ENCODE data around the gene MAF. TPM values are rescaled to one million over a fixed set of nuclear protein-coding genes. Genes with fewer than 3 reads are reported as not detected.

The MAF gene
- total RNA-seq, 1 experiment from 2014 or later, result 3.2 TPM

GRCh38 chr16:79587897-79588296 lies 12.6 kb downstream of the MAF start:
- no peaks in the 10 kb centered on the region for H3K9me3 ChIP-seq (replicated peaks)
- H3K27me3 ChIP-seq, result no peaks in the 10 kb centered on the region
- H3K4me1 ChIP-seq, result no peaks in the 10 kb centered on the region
- H3K4me3 ChIP-seq, result no peak overlapping the region
- H3K27ac ChIP-seq, result no peak overlapping the region
- H3K36me3 ChIP-seq, result no peaks in the 10 kb centered on the region
- no peak for DNase-seq

GRCh38 chr16:79587296-79587695 lies 13.2 kb downstream of the MAF start:
- no peak overlapping the region for H3K27ac ChIP-seq
- H3K4me1 ChIP-seq, result no peaks in the 10 kb centered on the region
- H3K27me3 ChIP-seq, result no peaks in the 10 kb centered on the region
- no peaks in the 10 kb centered on the region for H3K36me3 ChIP-seq
- no peaks in the 10 kb centered on the region for H3K9me3 ChIP-seq (replicated peaks)
- no peak for DNase-seq
- H3K4me3 ChIP-seq, result no peak overlapping the region

DNA sequence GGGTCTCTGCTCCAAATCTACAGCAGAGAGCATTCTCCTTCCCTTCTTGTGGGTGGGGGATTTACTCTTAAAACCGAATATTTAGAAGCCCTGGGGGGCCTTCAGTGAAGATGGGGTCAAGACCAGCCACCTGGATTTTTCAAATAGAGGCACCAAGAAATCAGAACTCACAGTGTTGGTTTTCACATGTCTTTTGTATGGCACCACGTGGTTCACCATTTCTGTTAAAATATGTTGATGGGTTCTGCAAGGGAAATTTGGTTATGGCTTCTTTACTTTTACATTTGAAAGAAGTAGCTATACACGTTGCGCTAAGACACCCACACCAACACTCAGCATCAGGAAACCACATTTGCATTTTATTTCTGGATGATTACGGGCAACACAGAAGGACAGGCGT lies 17.7 kb downstream of the MAF start:
- DNase-seq, result no peak
- Histone ChIP-seq H3K4me3 (no peak overlapping the region), H3K9me3 (replicated peaks) (no peaks in the 10 kb centered on the region), H3K27me3 (no peaks in the 10 kb centered on the region), H3K36me3 (no peaks in the 10 kb centered on the region), H3K4me1 (peaks cover 4% of the 10 kb centered on the region; the same call in 1 of the 2 replicates), H3K27ac (no peak overlapping the region)

GRCh38 chr16:79580453-79581191 lies 19.9 kb downstream of the MAF start:
- no peaks in the 10 kb centered on the region for H3K9me3 ChIP-seq (replicated peaks)
- H3K36me3 ChIP-seq, result no peaks in the 10 kb centered on the region
- no peaks in the 10 kb centered on the region for H3K27me3 ChIP-seq
- peak; percentile 18 to 55 for DNase-seq
- H3K27ac ChIP-seq, result no peak overlapping the region
- no peak overlapping the region for H3K4me3 ChIP-seq
- H3K4me1 ChIP-seq, result peaks cover 4% of the 10 kb centered on the region; the same call in 1 of the 2 replicates

GRCh38 chr16:79576602-79577001 lies 23.9 kb downstream of the MAF start:
- Histone ChIP-seq H3K27me3 (no peaks in the 10 kb centered on the region), H3K36me3 (no peaks in the 10 kb centered on the region), H3K4me3 (no peak overlapping the region), H3K9me3 (replicated peaks) (no peaks in the 10 kb centered on the region), H3K27ac (no peak overlapping the region), H3K4me1 (peaks cover 4% of the 10 kb centered on the region; the same call in 1 of the 2 replicates)
- DNase-seq, result no peak

DNA sequence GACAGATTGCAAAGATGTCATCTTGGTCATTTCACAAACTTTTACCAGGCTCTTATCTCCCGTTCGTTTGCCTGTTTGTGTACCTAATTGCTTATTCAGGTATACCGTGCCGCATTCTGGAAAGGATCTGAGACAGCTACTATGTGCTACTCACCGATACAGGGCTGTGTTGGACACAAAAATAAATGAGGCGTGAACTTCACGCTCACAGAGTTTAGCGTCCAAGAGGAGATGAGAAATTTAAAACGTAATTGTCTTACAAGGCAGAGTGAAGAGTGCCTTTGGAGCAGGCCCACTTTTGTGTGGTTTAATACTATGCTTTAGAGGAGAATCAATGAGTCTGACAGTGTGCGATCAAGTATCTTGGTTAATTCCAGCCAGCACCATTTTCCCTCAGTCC lies 26.7 kb downstream of the MAF start:
- Histone ChIP-seq H3K4me3 (no peak overlapping the region), H3K27me3 (no peaks in the 10 kb centered on the region), H3K9me3 (replicated peaks) (no peaks in the 10 kb centered on the region), H3K4me1 (no peaks in the 10 kb centered on the region), H3K27ac (no peak overlapping the region), H3K36me3 (no peaks in the 10 kb centered on the region)
- no peak for DNase-seq

GRCh38 chr16:79573071-79573470 lies 27.5 kb downstream of the MAF start:
- H3K9me3 ChIP-seq (replicated peaks), result no peaks in the 10 kb centered on the region
- H3K4me1 ChIP-seq, result no peaks in the 10 kb centered on the region
- H3K27me3 ChIP-seq, result no peaks in the 10 kb centered on the region
- no peak for DNase-seq
- no peak overlapping the region for H3K4me3 ChIP-seq
- H3K27ac ChIP-seq, result no peak overlapping the region
- no peaks in the 10 kb centered on the region for H3K36me3 ChIP-seq

DNA sequence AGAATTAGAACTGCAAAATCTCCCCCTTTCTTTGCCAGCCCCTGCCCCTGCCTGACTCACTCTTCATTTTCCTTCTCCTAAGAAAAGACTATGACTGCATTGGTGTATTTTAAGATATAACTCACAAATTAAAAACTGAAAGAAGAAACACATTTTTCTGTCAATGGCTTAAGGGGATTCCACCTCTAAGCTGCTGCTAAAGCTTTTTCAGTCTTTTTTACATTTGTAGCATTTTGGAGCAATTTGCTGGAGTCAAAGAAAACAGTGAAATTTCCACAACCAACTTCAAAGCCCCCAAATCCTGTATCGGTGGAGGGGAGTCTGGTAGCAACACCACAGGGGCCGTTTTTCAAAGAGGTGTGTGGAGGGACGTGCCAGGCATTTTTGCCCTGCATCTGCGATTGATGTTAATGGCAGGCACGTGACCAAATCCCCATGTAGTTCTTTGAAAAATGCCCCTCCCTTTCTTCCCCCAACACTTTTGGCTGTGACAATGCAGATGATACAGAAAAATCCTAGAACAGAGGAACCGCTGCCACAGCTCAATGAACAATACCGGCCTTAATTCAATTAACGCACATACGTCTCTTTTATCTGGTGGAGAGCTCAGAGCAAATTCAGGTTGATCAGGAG lies 28.5 kb downstream of the MAF start:
- Histone ChIP-seq H3K9me3 (replicated peaks) (no peaks in the 10 kb centered on the region), H3K36me3 (no peaks in the 10 kb centered on the region), H3K27ac (no peak overlapping the region), H3K4me1 (no peaks in the 10 kb centered on the region), H3K27me3 (no peaks in the 10 kb centered on the region), H3K4me3 (no peak overlapping the region)
- no peak for DNase-seq

GRCh38 chr16:79571065-79571902 lies 29.3 kb downstream of the MAF start:
- Histone ChIP-seq H3K9me3 (replicated peaks) (no peaks in the 10 kb centered on the region), H3K4me3 (no peak overlapping the region), H3K27ac (no peak overlapping the region), H3K27me3 (no peaks in the 10 kb centered on the region), H3K4me1 (no peaks in the 10 kb centered on the region), H3K36me3 (no peaks in the 10 kb centered on the region)
- DNase-seq, result no peak

GRCh38 chr16:79564671-79565107 lies 35.8 kb downstream of the MAF start:
- no peaks in the 10 kb centered on the region for H3K36me3 ChIP-seq
- H3K4me1 ChIP-seq, result no peaks in the 10 kb centered on the region
- no peak overlapping the region for H3K4me3 ChIP-seq
- no peaks in the 10 kb centered on the region for H3K27me3 ChIP-seq
- no peak overlapping the region for H3K27ac ChIP-seq
- H3K9me3 ChIP-seq (replicated peaks), result no peaks in the 10 kb centered on the region
- DNase-seq, result no peak

- no peak for DNase-seq
- H3K4me1 ChIP-seq, result no peaks in the 10 kb centered on the region
- no peak overlapping the region for H3K27ac ChIP-seq
Measured at GRCh38 chr16:79563921-79564320, 36.6 kb downstream of the MAF start.

GRCh38 chr16:79562166-79562823 lies 38.2 kb downstream of the MAF start:
- H3K4me1 ChIP-seq, result no peaks in the 10 kb centered on the region
- no peaks in the 10 kb centered on the region for H3K27me3 ChIP-seq
- no peaks in the 10 kb centered on the region for H3K9me3 ChIP-seq (replicated peaks)
- H3K36me3 ChIP-seq, result no peaks in the 10 kb centered on the region
- H3K4me3 ChIP-seq, result no peak overlapping the region
- no peak overlapping the region for H3K27ac ChIP-seq
- DNase-seq, result peak in 1 of 2 experiments; percentile 9

More at GRCh38 chr16:79563921-79564320, 36.6 kb downstream of the MAF start:
- H3K27me3 ChIP-seq, result no peaks in the 10 kb centered on the region
- H3K9me3 ChIP-seq (replicated peaks), result no peaks in the 10 kb centered on the region
- H3K4me3 ChIP-seq, result no peak overlapping the region
- no peaks in the 10 kb centered on the region for H3K36me3 ChIP-seq

DNA sequence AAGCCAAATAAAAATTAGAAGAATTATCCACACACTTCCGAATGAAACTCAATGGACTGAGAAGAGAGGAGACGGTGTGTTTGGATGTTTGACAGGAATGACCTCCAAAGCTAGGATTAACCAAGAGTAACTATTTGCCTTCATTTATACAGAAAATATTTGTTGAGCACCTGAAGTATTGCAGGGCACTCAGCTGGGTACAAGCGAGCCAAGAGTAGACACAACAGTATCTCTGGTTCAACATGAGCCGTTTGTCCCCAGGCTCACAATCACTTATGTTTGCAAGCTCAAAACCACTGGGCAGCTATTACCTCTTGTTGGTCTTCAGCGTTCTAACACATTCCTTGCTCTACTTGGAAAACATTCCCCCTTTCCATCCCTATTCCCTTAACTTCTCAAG lies 38.8 kb downstream of the MAF start:
- no peak overlapping the region for H3K4me3 ChIP-seq
- no peak for DNase-seq
- H3K4me1 ChIP-seq, result no peaks in the 10 kb centered on the region
- H3K27me3 ChIP-seq, result no peaks in the 10 kb centered on the region
- H3K27ac ChIP-seq, result no peak overlapping the region
- no peaks in the 10 kb centered on the region for H3K9me3 ChIP-seq (replicated peaks)
- no peaks in the 10 kb centered on the region for H3K36me3 ChIP-seq

DNA sequence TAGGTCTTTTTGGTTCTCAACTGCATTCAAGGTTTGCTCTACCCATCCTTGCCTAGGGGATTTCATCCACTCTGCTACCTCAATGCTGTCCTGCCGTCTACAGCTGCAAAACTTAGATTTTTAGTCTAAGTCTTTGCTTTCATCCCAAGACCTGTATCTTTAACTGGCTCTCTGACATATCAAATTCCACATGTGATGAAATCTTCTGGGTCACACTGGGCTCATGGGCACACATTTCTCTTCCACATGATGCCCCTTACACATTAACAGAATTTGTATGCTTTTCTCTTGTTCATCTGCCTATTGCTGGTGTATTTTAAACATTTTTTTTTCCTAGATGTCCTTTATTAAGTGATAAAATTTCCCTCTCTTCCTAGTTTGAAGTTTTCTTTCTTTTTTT lies 39.6 kb downstream of the MAF start:
- no peaks in the 10 kb centered on the region for H3K4me1 ChIP-seq
- no peak overlapping the region for H3K27ac ChIP-seq
- H3K4me3 ChIP-seq, result no peak overlapping the region
- H3K9me3 ChIP-seq (replicated peaks), result no peaks in the 10 kb centered on the region
- no peaks in the 10 kb centered on the region for H3K27me3 ChIP-seq
- H3K36me3 ChIP-seq, result no peaks in the 10 kb centered on the region
- DNase-seq, result no peak

DNA sequence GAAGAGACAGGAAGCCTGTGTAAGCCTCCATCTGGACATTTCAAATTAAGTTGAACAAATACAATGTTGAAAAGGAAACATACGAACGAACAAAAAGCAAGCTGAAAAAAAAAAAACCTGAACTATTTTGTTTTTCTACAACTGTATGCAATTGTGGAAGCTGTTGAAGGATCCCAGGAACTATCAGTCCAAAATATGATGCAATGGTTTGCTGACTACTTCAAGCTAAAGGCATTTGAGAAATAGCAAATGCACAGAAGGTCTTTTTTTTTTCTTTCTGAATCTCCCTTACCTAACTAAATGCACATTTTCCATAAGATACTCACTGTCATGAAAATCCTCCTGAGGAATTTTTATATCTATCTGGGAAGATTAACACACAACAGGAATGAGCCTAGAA lies 40.2 kb downstream of the MAF start:
- DNase-seq, result no peak
- Histone ChIP-seq H3K27me3 (no peaks in the 10 kb centered on the region), H3K9me3 (replicated peaks) (no peaks in the 10 kb centered on the region), H3K4me1 (no peaks in the 10 kb centered on the region), H3K4me3 (no peak overlapping the region), H3K36me3 (no peaks in the 10 kb centered on the region), H3K27ac (no peak overlapping the region)

Data from SJCRH30 (cell line).